ENCODE measurements around the gene GLMN.

DNA sequence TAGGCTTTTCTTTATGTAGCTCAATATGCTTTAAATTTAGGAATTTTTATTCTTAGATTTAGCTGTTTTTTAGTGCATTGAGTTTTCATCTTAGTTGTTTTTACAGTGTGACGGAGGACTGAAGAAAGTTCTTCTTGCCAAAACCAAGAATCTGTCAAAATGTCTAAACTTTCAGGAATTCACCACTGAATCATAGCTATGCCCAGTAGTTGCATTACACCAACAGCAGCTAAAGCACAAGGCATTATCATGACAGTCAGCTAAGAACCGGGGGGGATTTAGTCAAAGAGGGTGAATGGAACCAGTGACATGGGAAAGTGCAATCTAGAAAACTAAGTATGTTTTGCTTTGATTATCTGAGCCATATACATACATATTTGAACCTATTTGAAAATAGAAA is 87.6 kb downstream of the GLMN start:
- TF ChIP-seq POLR2A (IDR thresholded peaks at IDR 0.05) = no peak
- TF ChIP-seq CTCF (IDR thresholded peaks at IDR 0.05) = no peak
